Measurements from ENCODE around the gene CDPF1. TPM values are rescaled to one million over a fixed set of nuclear protein-coding genes. Genes with fewer than 3 reads are reported as not detected.

CDPF1 gene
- polyA plus RNA-seq, 1 donor (not counting 4 experiments of a cell fraction or from before 2014, with no cell fraction given), result 5.9 TPM

DNA sequence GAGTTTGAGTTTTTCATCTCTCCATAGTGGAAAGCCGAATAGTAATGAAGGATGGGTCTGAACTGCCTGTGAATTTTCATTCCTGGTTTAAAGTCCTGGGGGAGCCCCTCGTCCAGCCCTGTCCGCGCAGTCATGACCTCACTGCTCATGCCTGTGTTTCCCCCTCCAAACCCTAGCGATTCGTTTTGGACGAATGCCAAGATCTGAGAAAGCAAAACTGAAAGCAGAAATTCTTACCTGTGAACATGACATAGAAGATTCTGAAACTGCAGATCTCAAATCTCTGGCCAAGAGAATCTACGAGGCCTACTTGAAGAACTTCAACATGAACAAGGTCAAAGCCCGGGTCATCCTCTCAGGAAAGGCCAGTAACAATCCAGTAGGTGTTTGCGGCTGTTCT is 30.5 kb downstream of the CDPF1 start:
- FAIRE-seq, result no peak
- no peak overlapping the region for H2AFZ ChIP-seq (ENCODE audit: control insufficient read depth, low read length)
- H3K36me3 ChIP-seq (ENCODE audit: control insufficient read depth in 2 of 2, extremely low read depth in 1 of 2, insufficient read depth in 2 of 2, low read length in 2 of 2), result peaks cover 3 to 5% of the 10 kb centered on the region in 2 experiments
- H3K4me1 ChIP-seq (ENCODE audit: control insufficient read depth, extremely low read depth, insufficient read depth, low read length), result no peaks in the 10 kb centered on the region
- no peak overlapping the region for H3K27ac ChIP-seq (ENCODE audit: control insufficient read depth, insufficient read depth, low read length)
- dilution Hi-C loops (cut with MboI; ENCODE audit: extremely low pct_ligation_motif_present, low sequenced_read_pairs), result no loop called here
- H3K27me3 ChIP-seq (ENCODE audit: control insufficient read depth, extremely low read depth, insufficient read depth, low read length), result no peaks in the 10 kb centered on the region
- H3K9ac ChIP-seq (ENCODE audit: control insufficient read depth, extremely low read depth, insufficient read depth, low read length), result no peak overlapping the region
- TF ChIP-seq EZH2 (IDR thresholded peaks at IDR 0.05; ENCODE audit: low read length), result no peak
- TF ChIP-seq, protein P1, sequence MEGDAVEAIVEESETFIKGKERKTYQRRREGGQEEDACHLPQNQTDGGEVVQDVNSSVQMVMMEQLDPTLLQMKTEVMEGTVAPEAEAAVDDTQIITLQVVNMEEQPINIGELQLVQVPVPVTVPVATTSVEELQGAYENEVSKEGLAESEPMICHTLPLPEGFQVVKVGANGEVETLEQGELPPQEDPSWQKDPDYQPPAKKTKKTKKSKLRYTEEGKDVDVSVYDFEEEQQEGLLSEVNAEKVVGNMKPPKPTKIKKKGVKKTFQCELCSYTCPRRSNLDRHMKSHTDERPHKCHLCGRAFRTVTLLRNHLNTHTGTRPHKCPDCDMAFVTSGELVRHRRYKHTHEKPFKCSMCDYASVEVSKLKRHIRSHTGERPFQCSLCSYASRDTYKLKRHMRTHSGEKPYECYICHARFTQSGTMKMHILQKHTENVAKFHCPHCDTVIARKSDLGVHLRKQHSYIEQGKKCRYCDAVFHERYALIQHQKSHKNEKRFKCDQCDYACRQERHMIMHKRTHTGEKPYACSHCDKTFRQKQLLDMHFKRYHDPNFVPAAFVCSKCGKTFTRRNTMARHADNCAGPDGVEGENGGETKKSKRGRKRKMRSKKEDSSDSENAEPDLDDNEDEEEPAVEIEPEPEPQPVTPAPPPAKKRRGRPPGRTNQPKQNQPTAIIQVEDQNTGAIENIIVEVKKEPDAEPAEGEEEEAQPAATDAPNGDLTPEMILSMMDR (optimal IDR thresholded peaks at IDR 0.05 in 1 of 3, IDR thresholded peaks at IDR 0.05 in 1 of 3, conservative IDR thresholded peaks at IDR 0.05 in 1 of 3; ENCODE audit: extremely low read depth in 1 of 3, insufficient read depth in 2 of 3, low read length in 3 of 3), result no peak
- H3K4me3 ChIP-seq (ENCODE audit: control insufficient read depth in 2 of 3, extremely low read depth in 1 of 3, insufficient read depth in 2 of 3, low read depth in 1 of 3, low read length in 3 of 3), result no peak overlapping the region
- no peaks in the 10 kb centered on the region for H4K20me1 ChIP-seq (ENCODE audit: control insufficient read depth, extremely low read depth, insufficient read depth, low read length)
- no peak for DNase-seq (ENCODE audit: low read depth, low spot score)
- no peaks in the 10 kb centered on the region for H3K9me3 ChIP-seq (ENCODE audit: control insufficient read depth, low read depth, low read length)
- H3K9me1 ChIP-seq (ENCODE audit: control insufficient read depth, extremely low read depth, insufficient read depth, low read length), result no peaks in the 10 kb centered on the region
- no peak overlapping the region for H3K4me2 ChIP-seq (ENCODE audit: control insufficient read depth, extremely low read depth, insufficient read depth, low read depth, low read length)
- H3K79me2 ChIP-seq (ENCODE audit: control insufficient read depth, insufficient read depth, low read length), result no peaks in the 10 kb centered on the region

DNA sequence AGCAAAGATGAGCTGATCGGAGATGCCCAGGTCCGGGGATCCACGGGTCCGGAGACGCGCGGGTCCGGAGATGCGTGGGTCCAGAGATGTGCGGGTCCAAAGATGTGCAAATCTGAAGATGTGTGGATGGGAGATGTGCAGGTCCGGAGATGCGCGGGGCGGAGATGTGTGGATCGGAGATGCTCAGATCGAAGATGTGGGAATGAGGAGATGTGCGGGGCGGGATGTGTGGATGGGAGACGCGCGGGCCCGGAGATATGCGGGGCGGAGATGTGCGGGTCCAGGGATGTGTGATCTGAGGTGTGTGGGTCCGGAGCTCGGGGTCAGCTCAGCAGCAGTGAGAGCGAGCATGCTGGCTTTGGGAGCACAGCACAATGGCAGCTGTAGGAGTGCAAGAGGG is 35.5 kb downstream of the CDPF1 start:
- dilution Hi-C loops (cut with MboI; ENCODE audit: extremely low pct_ligation_motif_present, low sequenced_read_pairs), result no loop called here

More for the DNA sequence above, 35.5 kb downstream of the CDPF1 start:
- no peak overlapping the region for H3K9ac ChIP-seq (ENCODE audit: control insufficient read depth, extremely low read depth, insufficient read depth, low read length)
- FAIRE-seq (no peak), DNase-seq (ENCODE audit: low read depth, low spot score) (no peak)
- no peak overlapping the region for H3K27ac ChIP-seq (ENCODE audit: control insufficient read depth, insufficient read depth, low read length)
- H3K9me1 ChIP-seq (ENCODE audit: control insufficient read depth, extremely low read depth, insufficient read depth, low read length), result no peaks in the 10 kb centered on the region
- no peaks in the 10 kb centered on the region for H3K79me2 ChIP-seq (ENCODE audit: control insufficient read depth, insufficient read depth, low read length)
- peaks cover 0 to 7% of the 10 kb centered on the region in 2 experiments for H3K36me3 ChIP-seq (ENCODE audit: control insufficient read depth in 2 of 2, extremely low read depth in 1 of 2, insufficient read depth in 2 of 2, low read length in 2 of 2)
- no peak overlapping the region for H3K4me2 ChIP-seq (ENCODE audit: control insufficient read depth, extremely low read depth, insufficient read depth, low read depth, low read length)
- no peak overlapping the region for H3K4me3 ChIP-seq (ENCODE audit: control insufficient read depth in 2 of 3, extremely low read depth in 1 of 3, insufficient read depth in 2 of 3, low read depth in 1 of 3, low read length in 3 of 3)
- no peaks in the 10 kb centered on the region for H4K20me1 ChIP-seq (ENCODE audit: control insufficient read depth, extremely low read depth, insufficient read depth, low read length)
- H3K27me3 ChIP-seq (ENCODE audit: control insufficient read depth, extremely low read depth, insufficient read depth, low read length), result no peaks in the 10 kb centered on the region
- H3K9me3 ChIP-seq (ENCODE audit: control insufficient read depth, low read depth, low read length), result no peaks in the 10 kb centered on the region
- no peaks in the 10 kb centered on the region for H3K4me1 ChIP-seq (ENCODE audit: control insufficient read depth, extremely low read depth, insufficient read depth, low read length)
- no peak overlapping the region for H2AFZ ChIP-seq (ENCODE audit: control insufficient read depth, low read length)
- no peak for TF ChIP-seq EZH2 (IDR thresholded peaks at IDR 0.05; ENCODE audit: low read length)
- TF ChIP-seq, protein P1 (optimal IDR thresholded peaks at IDR 0.05 in 1 of 3, IDR thresholded peaks at IDR 0.05 in 1 of 3, conservative IDR thresholded peaks at IDR 0.05 in 1 of 3; ENCODE audit: extremely low read depth in 1 of 3, insufficient read depth in 2 of 3, low read length in 3 of 3), result no peak

All from keratinocyte (primary cell).